HepG2 (cell line): ENCODE results near the gene TCF12. TPM values are rescaled to one million over a fixed set of nuclear protein-coding genes. Genes with fewer than 3 reads are reported as not detected.

Experiments
- ATAC-seq: fragments of 200-7000 bp; cut with Tn5 transposase; 3 replicates; pipeline ENCODE4 v1.9.1; 2020; ENCODE audit warnings: mild to moderate bottlenecking, moderate library complexity
- BruUV-seq: library from RNA; stranded (reverse); fragments of 400-500 nt; replicated peaks from 2 replicates; lab custom pipeline; 2021; lab: Mats Ljungman, UMichigan
- CTCF ChIA-PET: fragments of 300-600 bp; formaldehyde crosslinking; extraction: SDS; loops from one replicate; lab custom pipeline; 2021; ENCODE audit warnings: low total read pairs, inconsistent platforms, low intra/inter-chr PET ratio; lab: Yijun Ruan, JAX
- POLR2A ChIA-PET: fragments of 350-600 bp; sonication (Branson Sonifier 250); formaldehyde crosslinking; loops from one replicate; lab custom pipeline; 2020; ENCODE audit warnings: antibody characterized with exemption, inconsistent platforms; lab: Yijun Ruan, JAX
- DNase-seq: peaks from one replicate; pipeline ENCODE4 v3.0.0-alpha.2; 2015; ENCODE audit warnings: low spot score
- FAIRE-seq: peaks from 3 replicates; lab custom pipeline; 2011; peaks lifted over from hg19 to GRCh38; lab: Jason Lieb, UNC
- H2AFZ ChIP-seq: one replicate; pipeline ENCODE4 v1.6.1; 2011; ENCODE audit warnings: low read length, inconsistent platforms
- H3K27ac ChIP-seq: fragments of 300-600 bp; 3 replicates; pipeline ENCODE4 v1.8.0; 2011; ENCODE audit warnings: mixed run types, mild to moderate bottlenecking, mixed read lengths, low read length, inconsistent platforms; ENCODE audit not compliant: insufficient read depth; ENCODE audit errors: extremely low read length
- H3K27me3 ChIP-seq, 2 experiments: fragments of 200-600 bp in 1 of 2; 2 replicates in 1 of 2; 3 replicates in 1 of 2; pipeline versions ENCODE4 v1.6.0 to v1.8.0; 2011; ENCODE audit warnings: low read length in 2 of 2, mild to moderate bottlenecking in 2 of 2, moderate library complexity in 2 of 2, inconsistent platforms in 1 of 2; ENCODE audit not compliant: insufficient read depth in 2 of 2, control insufficient read depth in 1 of 2
- H3K36me3 ChIP-seq, 2 experiments: fragments of 200-600 bp in 1 of 2; replicated peaks in 1 of 2; 2 replicates in 1 of 2; 3 replicates in 1 of 2; pipeline versions ENCODE4 v1.5.1 to v1.8.0; 2011; ENCODE audit warnings: low read length in 2 of 2, inconsistent platforms in 1 of 2; ENCODE audit not compliant: insufficient read depth in 2 of 2, control insufficient read depth in 1 of 2
- H3K4me1 ChIP-seq: 2 replicates; pipeline ENCODE4 v1.5.1; 2012; ENCODE audit warnings: low read length, inconsistent platforms; ENCODE audit not compliant: insufficient read depth
- H3K4me2 ChIP-seq: 2 replicates; pipeline ENCODE4 v1.6.0; 2011; ENCODE audit warnings: low read depth, low read length, inconsistent platforms
- H3K4me3 ChIP-seq, 3 experiments: fragments of 200-600 bp in 1 of 3; sonication (generic), shearing (Covaris generic) in 1 of 3; replicated peaks in 1 of 3; 2 replicates each; pipeline ENCODE4 v1.5.1; 2011 to 2016; ENCODE audit warnings: low read length in 3 of 3, inconsistent platforms in 2 of 3, low read depth in 2 of 3, mild to moderate bottlenecking in 2 of 3, control low read depth in 1 of 3, mixed read lengths in 1 of 3; ENCODE audit not compliant: insufficient read depth in 1 of 3
- H3K79me2 ChIP-seq: one replicate; pipeline ENCODE4 v1.6.1; 2011; ENCODE audit warnings: low read length, inconsistent platforms; ENCODE audit not compliant: insufficient read depth
- H3K9ac ChIP-seq: 2 replicates; pipeline ENCODE4 v1.6.0; 2011; ENCODE audit warnings: mild to moderate bottlenecking, low read depth, low read length, inconsistent platforms; ENCODE audit not compliant: insufficient read depth
- H3K9me3 ChIP-seq: 2 replicates; pipeline ENCODE4 v1.5.1; 2012; ENCODE audit warnings: mild to moderate bottlenecking, low read length
- H4K20me1 ChIP-seq: 2 replicates; pipeline ENCODE4 v1.6.0; 2011; ENCODE audit warnings: inconsistent platforms, mild to moderate bottlenecking, low read length, moderate library complexity; ENCODE audit not compliant: insufficient read depth
- ARID2 ChIP-seq: sonication (generic); formaldehyde crosslinking; IDR thresholded peaks from 2 replicates; pipeline ENCODE4 v1.8.1; 2022; ENCODE audit warnings: mild to moderate bottlenecking, missing genetic modification reagents, borderline replicate concordance
- CCAR2 ChIP-seq: fragments of 200-400 bp; formaldehyde crosslinking; optimal IDR thresholded peaks from 2 replicates; pipeline ENCODE3; 2018; ENCODE audit warnings: low read depth, mild to moderate bottlenecking, low read length, moderate library complexity
- CCDC6 ChIP-seq: sonication (generic); formaldehyde crosslinking; IDR thresholded peaks from 2 replicates; pipeline ENCODE4 v1.8.1; 2022; ENCODE audit warnings: mild to moderate bottlenecking, missing genetic modification reagents, moderate library complexity
- ELF1 ChIP-seq: sonication (generic); formaldehyde crosslinking; IDR thresholded peaks from 2 replicates; pipeline ENCODE4 v1.4.0; 2020; ENCODE audit warnings: missing genetic modification reagents
- GABPA ChIP-seq, 2 experiments: IDR thresholded peaks; 2 replicates each; pipeline ENCODE4 v1.6.1; 2011 to 2016; ENCODE audit warnings: low read depth in 2 of 2, low read length in 1 of 2, missing biosample characterization in 1 of 2, missing genetic modification characterization in 1 of 2
- KLF12 ChIP-seq: sonication (generic); formaldehyde crosslinking; IDR thresholded peaks from 2 replicates; pipeline ENCODE4 v1.4.0; 2020; ENCODE audit warnings: missing genetic modification reagents, borderline replicate concordance
- MTF2 ChIP-seq: sonication (generic); formaldehyde crosslinking; IDR thresholded peaks from 2 replicates; pipeline ENCODE4 v1.5.0; 2020; ENCODE audit warnings: missing genetic modification reagents, borderline replicate concordance
- MYC ChIP-seq: sonication (generic); formaldehyde crosslinking; IDR thresholded peaks from 2 replicates; pipeline ENCODE4 v1.9.0; 2021; ENCODE audit warnings: missing genetic modification reagents, borderline replicate concordance
- PCBP2 ChIP-seq: fragments of 200-400 bp; formaldehyde crosslinking; optimal IDR thresholded peaks from 2 replicates; pipeline ENCODE3; 2018; ENCODE audit warnings: low read length, low read depth; ENCODE audit not compliant: poor library complexity, severe bottlenecking
- PRMT3 ChIP-seq: sonication (generic); formaldehyde crosslinking; IDR thresholded peaks from 2 replicates; pipeline ENCODE4 v1.8.1; 2022; ENCODE audit warnings: low read depth, mild to moderate bottlenecking, moderate library complexity, missing genetic modification reagents, borderline replicate concordance
- ZFX ChIP-seq: sonication (generic); formaldehyde crosslinking; IDR thresholded peaks from 2 replicates; pipeline ENCODE4 v1.4.0; 2020; ENCODE audit warnings: mild to moderate bottlenecking, low read depth, missing genetic modification reagents, moderate library complexity
- WGBS: methylation state at CpG from one replicate; pipeline ENCODE4 v1.1.6; 2017; ENCODE audit warnings: low lambda C conversion rate; 5-methylcytosine and 5-hydroxymethylcytosine counted together
- in situ Hi-C: cut with HindIII; loops from 2 replicates; pipeline ENCODE4 v1.10.0; 2017; ENCODE audit warnings: low pct_unique_long_range_greater_than_20kb; ENCODE audit not compliant: extremely low pct_ligation_motif_present
- intact Hi-C: fragments of 100-400 bp; cut with micrococcal nuclease; formaldehyde crosslinking; loops from one replicate; pipeline ENCODE4 v1.10.0; 2022; ENCODE audit not compliant: unreplicated experiment
- polyA plus RNA-seq, 8 experiments: library from polyadenylated mRNA; depleted of rRNA in 3 of 8; stranded (reverse) in 7 of 8; unstranded in 1 of 8; fragments of >200 nt; fragmentation: Illumina TruSeq in 4 of 8; extraction: Trizol in 4 of 8; gene quantifications; 2 replicates each; pipeline versions ENCODE4 v1.2.1 to v1.2.3, GENCODE V29; 2011 to 2016; ENCODE audit warnings: low read depth in 4 of 8, missing spikeins in 1 of 8, mixed read lengths in 1 of 8; ENCODE audit not compliant: insufficient read depth in 1 of 8
- total RNA-seq, 5 experiments: library from RNA; depleted of rRNA; stranded (reverse); fragments of >200 nt; fragmentation: Illumina TruSeq; extraction: Trizol; gene quantifications; 2 replicates each; pipeline ENCODE4 v1.2.3, GENCODE V29; 2016; ENCODE audit warnings: low read depth in 1 of 5
- TF ChIP-seq, protein P1 (sequence below): sonication (generic); formaldehyde crosslinking; IDR thresholded peaks from 2 replicates; pipeline ENCODE4 v1.4.0; 2020; ENCODE audit warnings: low read depth, mild to moderate bottlenecking, missing genetic modification reagents
- TF ChIP-seq, protein P2 (sequence below): sonication (generic); formaldehyde crosslinking; IDR thresholded peaks from 2 replicates; pipeline ENCODE4 v1.8.1; 2023; ENCODE audit warnings: mild to moderate bottlenecking, inconsistent platforms, moderate library complexity, missing genetic modification reagents, borderline replicate concordance

The TCF12 gene
- total and polyA plus RNA-seq, 2 of the 13 experiments (the other 11 are each of a cell fraction or from before 2014, with no cell fraction given), result 48.6 to 51.1 TPM

DNA sequence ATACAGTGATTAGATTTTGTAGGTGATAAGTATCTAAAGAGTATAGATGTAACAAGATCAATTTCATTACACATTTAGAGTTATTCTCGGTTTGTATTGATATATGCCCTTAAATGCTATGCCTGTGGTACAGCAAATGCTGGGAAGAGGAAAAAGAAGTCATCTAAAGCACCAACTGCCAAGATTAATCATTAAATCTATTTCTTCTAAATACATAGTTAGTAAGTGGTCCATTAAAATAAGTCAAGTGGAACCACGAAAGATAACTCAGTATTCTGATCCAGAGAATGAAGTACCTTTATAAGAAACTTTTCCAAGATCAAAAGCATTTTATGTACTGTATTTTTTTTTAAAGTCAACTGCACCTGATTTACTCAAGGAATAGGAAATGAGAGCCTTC lies 315.7 kb downstream of the TCF12 start:
- Histone ChIP-seq H3K4me2 (no peak overlapping the region), H3K36me3 (peaks cover 10 to 38% of the 10 kb centered on the region in 2 experiments), H3K27ac (no peak overlapping the region), H3K9me3 (no peaks in the 10 kb centered on the region), H3K4me3 (no peak overlapping the region), H3K79me2 (no peaks in the 10 kb centered on the region), H2AFZ (no peak overlapping the region), H3K9ac (no peak overlapping the region), H3K27me3 (no peaks in the 10 kb centered on the region), H3K4me1 (no peaks in the 10 kb centered on the region), H4K20me1 (no peaks in the 10 kb centered on the region)
- POLR2A ChIA-PET, result no interaction called here
- TF ChIP-seq ELF1 (CRISPR knock-in tag) (no peak), CCAR2 (no peak)
- DNase-seq (no peak), FAIRE-seq (no peak), ATAC-seq (no peak)
- intact Hi-C loops, result no loop called here
- CTCF ChIA-PET, result no interaction called here
- in situ Hi-C loops, result no loop called here
- BruUV-seq, result no TSS peak
- WGBS, result 94% methylated on average over 2 of the region's 2 CpGs

DNA sequence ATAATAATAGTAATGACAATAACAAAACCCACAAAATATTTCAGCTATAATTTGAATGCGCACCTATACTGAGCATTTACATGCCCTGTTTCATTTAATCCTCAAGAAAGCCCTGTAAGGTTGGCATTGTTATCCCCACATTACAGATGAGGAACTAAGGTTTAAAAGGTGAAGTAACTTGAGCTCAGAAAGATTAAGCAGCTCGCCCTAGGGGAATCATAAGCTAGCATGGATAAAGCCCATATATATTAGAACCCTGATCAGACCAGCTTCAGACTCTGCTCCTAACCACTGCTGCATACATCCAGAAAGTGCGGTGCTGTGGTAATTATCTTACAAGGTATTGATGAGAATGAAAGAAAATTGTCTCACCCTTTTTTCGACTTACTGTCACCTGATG lies 316.7 kb downstream of the TCF12 start:
- Histone ChIP-seq H2AFZ (no peak overlapping the region), H3K27ac (no peak overlapping the region), H4K20me1 (no peaks in the 10 kb centered on the region), H3K4me2 (no peak overlapping the region), H3K36me3 (peaks cover 10 to 42% of the 10 kb centered on the region in 2 experiments), H3K4me3 (no peak overlapping the region), H3K27me3 (no peaks in the 10 kb centered on the region), H3K9me3 (no peaks in the 10 kb centered on the region), H3K9ac (no peak overlapping the region), H3K79me2 (no peaks in the 10 kb centered on the region), H3K4me1 (no peaks in the 10 kb centered on the region)
- in situ Hi-C loops (no loop called here), intact Hi-C loops (no loop called here)
- ChIA-PET CTCF (no interaction called here), POLR2A (no interaction called here)
- FAIRE-seq, result no peak
- no peak for DNase-seq
- ATAC-seq, result no peak
- BruUV-seq, result no TSS peak
- 96% methylated on average over 4 of the region's 4 CpGs for WGBS
- TF ChIP-seq CCDC6 (CRISPR knock-in tag), result no peak
- TF ChIP-seq GABPA (IDR thresholded peaks at IDR 0.05; ENCODE audit: low read depth, low read length), result no peak
- TF ChIP-seq GABPA (CRISPR knock-in tag; IDR thresholded peaks at IDR 0.05; ENCODE audit: low read depth), result no peak
- TF ChIP-seq, protein P1, sequence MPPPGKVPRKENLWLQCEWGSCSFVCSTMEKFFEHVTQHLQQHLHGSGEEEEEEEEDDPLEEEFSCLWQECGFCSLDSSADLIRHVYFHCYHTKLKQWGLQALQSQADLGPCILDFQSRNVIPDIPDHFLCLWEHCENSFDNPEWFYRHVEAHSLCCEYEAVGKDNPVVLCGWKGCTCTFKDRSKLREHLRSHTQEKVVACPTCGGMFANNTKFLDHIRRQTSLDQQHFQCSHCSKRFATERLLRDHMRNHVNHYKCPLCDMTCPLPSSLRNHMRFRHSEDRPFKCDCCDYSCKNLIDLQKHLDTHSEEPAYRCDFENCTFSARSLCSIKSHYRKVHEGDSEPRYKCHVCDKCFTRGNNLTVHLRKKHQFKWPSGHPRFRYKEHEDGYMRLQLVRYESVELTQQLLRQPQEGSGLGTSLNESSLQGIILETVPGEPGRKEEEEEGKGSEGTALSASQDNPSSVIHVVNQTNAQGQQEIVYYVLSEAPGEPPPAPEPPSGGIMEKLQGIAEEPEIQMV (CRISPR knock-in tag), result no peak
- no peak for TF ChIP-seq KLF12 (CRISPR knock-in tag)
- TF ChIP-seq, protein P2, sequence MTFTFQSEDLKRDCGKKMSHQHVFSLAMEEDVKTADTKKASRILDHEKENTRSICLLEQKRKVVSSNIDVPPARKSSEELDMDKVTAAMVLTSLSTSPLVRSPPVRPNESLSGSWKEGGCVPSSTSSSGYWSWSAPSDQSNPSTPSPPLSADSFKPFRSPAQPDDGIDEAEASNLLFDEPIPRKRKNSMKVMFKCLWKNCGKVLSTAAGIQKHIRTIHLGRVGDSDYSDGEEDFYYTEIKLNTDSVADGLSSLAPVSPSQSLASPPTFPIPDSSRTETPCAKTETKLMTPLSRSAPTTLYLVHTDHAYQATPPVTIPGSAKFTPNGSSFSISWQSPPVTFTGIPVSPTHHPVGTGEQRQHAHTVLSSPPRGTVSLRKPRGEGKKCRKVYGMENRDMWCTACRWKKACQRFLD (CRISPR knock-in tag), result no peak
- TF ChIP-seq ARID2 (CRISPR knock-in tag), result no peak
- TF ChIP-seq ZFX (CRISPR knock-in tag), result no peak
- TF ChIP-seq PRMT3 (CRISPR knock-in tag), result no peak
- no peak for TF ChIP-seq MTF2 (CRISPR knock-in tag)
- TF ChIP-seq MYC (CRISPR knock-in tag), result no peak
- no peak for TF ChIP-seq PCBP2
